GM12878 (cell line): ENCODE results near the gene PLEKHO1. TPM values are rescaled to one million over a fixed set of nuclear protein-coding genes. Genes with fewer than 3 reads are reported as not detected.

Experiments used
- BACH1 ChIP-seq: fragments of 450-650 bp; IDR thresholded peaks from 2 replicates; pipeline ENCODE4 v1.6.1; 2017; ENCODE audit warnings: mild to moderate bottlenecking, borderline replicate concordance
- CBX5 ChIP-seq: sonication (generic); IDR thresholded peaks from 2 replicates; pipeline ENCODE4 v1.6.1; 2016; ENCODE audit warnings: low read depth, moderate library complexity, mild to moderate bottlenecking, inconsistent platforms
- ESRRA ChIP-seq: IDR thresholded peaks from 2 replicates; pipeline ENCODE4 v1.6.1; 2012; ENCODE audit warnings: mild to moderate bottlenecking, low read length, improper control_type of control experiment
- HSF1 ChIP-seq: fragments of 150-350 bp; IDR thresholded peaks from 2 replicates; pipeline ENCODE4 v1.6.1; 2014; ENCODE audit warnings: mild to moderate bottlenecking, low read depth, low read length
- IKZF2 ChIP-seq, 2 experiments: fragments of 450-650 bp; IDR thresholded peaks; 2 replicates each; pipeline ENCODE4 v1.6.1; 2017; ENCODE audit warnings: mild to moderate bottlenecking in 2 of 2, moderate library complexity in 2 of 2
- JUNB ChIP-seq: IDR thresholded peaks from 2 replicates; pipeline ENCODE4 v1.6.1; 2016; ENCODE audit warnings: antibody characterized with exemption, mild to moderate bottlenecking
- MLLT1 ChIP-seq: fragments of 450-650 bp; IDR thresholded peaks from 2 replicates; pipeline ENCODE4 v1.6.1; 2016; ENCODE audit warnings: mild to moderate bottlenecking
- NBN ChIP-seq: fragments of 450-650 bp; IDR thresholded peaks from 2 replicates; pipeline ENCODE4 v1.6.1; 2016
- NR2C1 ChIP-seq: fragments of 450-650 bp; IDR thresholded peaks from 2 replicates; pipeline ENCODE4 v1.6.1; 2017; ENCODE audit warnings: antibody characterized with exemption, mild to moderate bottlenecking, moderate library complexity
- SMAD1 ChIP-seq: fragments of 450-650 bp; IDR thresholded peaks from 2 replicates; pipeline ENCODE4 v1.6.1; 2018; ENCODE audit warnings: mild to moderate bottlenecking, low read depth; ENCODE audit not compliant: partially characterized antibody
- SMC3 ChIP-seq: IDR thresholded peaks from 2 replicates; pipeline ENCODE4 v1.6.1; 2011; ENCODE audit warnings: low read length, improper control_type of control experiment, borderline replicate concordance
- SP1 ChIP-seq: IDR thresholded peaks from one replicate; pipeline ENCODE4 v1.6.1; 2011; ENCODE audit warnings: low read depth, low read length
- TARDBP ChIP-seq: IDR thresholded peaks from 2 replicates; pipeline ENCODE4 v1.6.1; 2016; ENCODE audit warnings: borderline replicate concordance
- TCF3 ChIP-seq: IDR thresholded peaks from 2 replicates; pipeline ENCODE4 v1.6.1; 2012; ENCODE audit warnings: low read depth, mild to moderate bottlenecking, low read length, borderline replicate concordance; ENCODE audit not compliant: insufficient read depth
- TCF7 ChIP-seq: IDR thresholded peaks from 2 replicates; pipeline ENCODE4 v1.6.1; 2014; ENCODE audit warnings: antibody characterized with exemption, borderline replicate concordance
- USF2 ChIP-seq: IDR thresholded peaks from 2 replicates; pipeline ENCODE4 v1.6.1; 2011; ENCODE audit warnings: low read depth, low read length, improper control_type of control experiment, borderline replicate concordance
- ZBTB11 ChIP-seq: fragments of 450-650 bp; formaldehyde crosslinking; IDR thresholded peaks from 2 replicates; pipeline ENCODE4 v1.5.0; 2022; ENCODE audit warnings: mild to moderate bottlenecking, missing genetic modification characterization
- ZBTB40 ChIP-seq: fragments of 450-650 bp; IDR thresholded peaks from 2 replicates; pipeline ENCODE4 v1.6.1; 2016; ENCODE audit warnings: mild to moderate bottlenecking, moderate library complexity, borderline replicate concordance
- ZNF384 ChIP-seq: IDR thresholded peaks from 2 replicates; pipeline ENCODE4 v1.6.1; 2012; ENCODE audit warnings: low read depth, mild to moderate bottlenecking, low read length, improper control_type of control experiment, borderline replicate concordance
- polyA plus RNA-seq, 11 experiments: library from polyadenylated mRNA; depleted of rRNA in 4 of 11; unstranded in 6 of 11; stranded (reverse) in 5 of 11; fragments of >200 nt; fragmentation: Nextera tagmentation in 4 of 11; fragmentation: Illumina TruSeq in 1 of 11; extraction: Ambion mirVana in 4 of 11; extraction: Trizol in 1 of 11; gene quantifications; 1 replicate in 1 of 11; 2 replicates in 10 of 11; pipeline versions ENCODE4 v1.2.1 to v1.2.3, GENCODE V29; 2011 to 2016; ENCODE audit warnings: inconsistent platforms in 2 of 11, missing spikeins in 2 of 11, low read depth in 1 of 11
- total RNA-seq, 4 experiments: library from RNA; depleted of rRNA in 3 of 4; stranded (reverse); fragments of >200 nt in 3 of 4; fragmentation: Illumina TruSeq in 1 of 4; extraction: Trizol in 1 of 4; gene quantifications; 2 replicates each; pipeline versions ENCODE4 v1.2.1 to v1.2.3, GENCODE V29; 2013 to 2021

The PLEKHO1 gene
- total and polyA plus RNA-seq, 10 of the 15 experiments (the other 5 are each of a cell fraction or from before 2014, with no cell fraction given): 5.3 to 184 (median 88.8) TPM

- TF ChIP-seq ZBTB11 (no peak), SP1 (no peak), ZNF384 (no peak), TCF7 (no peak), IKZF2 (IDR thresholded peaks at IDR 0.05) (no peak), ESRRA (no peak), TCF3 (no peak), NBN (0 out of 2 replicates have a peak, but pooled peaks have one; percentile 14), CBX5 (no peak), SMAD1 (no peak), HSF1 (no peak), JUNB (no peak), ZBTB40 (no peak), NR2C1 (no peak), TARDBP (no peak), USF2 (no peak), BACH1 (no peak), MLLT1 (peak; percentile 20; the same call in 1 of the 2 replicates), SMC3 (peak; percentile 17; the same call in 1 of the 2 replicates)
Observed at GRCh38 chr1:150161747-150162581, 12.2 kb downstream of the PLEKHO1 start (continued).
